ENCODE measurements around the gene KMT2C.
"Not testable (repeated sequence)": the region's sequence is repeated elsewhere in the genome, so short reads cannot be mapped to it uniquely, and the experiment has no call there.

- TF ChIP-seq EZH2 (IDR thresholded peaks at IDR 0.05; ENCODE audit: insufficient read depth, poor library complexity, severe bottlenecking); EZH2phosphoT487 (IDR thresholded peaks at IDR 0.05; ENCODE audit: insufficient read depth, low read depth): not testable (repeated sequence)
These were observed 29.8 kb downstream of the KMT2C start for GRCh38 chr7:152406030-152406429.
